Fibroblast of lung (primary cell): ENCODE measurements around the gene TPPP.

ENCODE experiments used
- CTCF ChIP-seq, 2 donors: IDR thresholded peaks in 1 of 2; conservative IDR thresholded peaks in 1 of 2; 1 replicate in 1 of 2; 2 replicates in 1 of 2; pipeline ENCODE4 v1.5.1; 2011 to 2012; ENCODE audit warnings: low read length in 2 of 2, control low read depth in 1 of 2, inconsistent platforms in 1 of 2, low read depth in 1 of 2, mild to moderate bottlenecking in 1 of 2
- EZH2 ChIP-seq: IDR thresholded peaks from 2 replicates; pipeline ENCODE4 v1.5.1; 2012; ENCODE audit warnings: low read length, control low read depth, mild to moderate bottlenecking; ENCODE audit errors: missing control alignments

GRCh38 chr5:620152-620551 lies 73.0 kb downstream of the TPPP start:
- TF ChIP-seq CTCF (conservative IDR thresholded peaks at IDR 0.05 in 1 of 2, IDR thresholded peaks at IDR 0.05 in 1 of 2; ENCODE audit: low read depth in 1 of 2, low read length in 2 of 2), result no peak
- no peak for TF ChIP-seq EZH2
